ENCODE data around the gene NR2F2.

DNA sequence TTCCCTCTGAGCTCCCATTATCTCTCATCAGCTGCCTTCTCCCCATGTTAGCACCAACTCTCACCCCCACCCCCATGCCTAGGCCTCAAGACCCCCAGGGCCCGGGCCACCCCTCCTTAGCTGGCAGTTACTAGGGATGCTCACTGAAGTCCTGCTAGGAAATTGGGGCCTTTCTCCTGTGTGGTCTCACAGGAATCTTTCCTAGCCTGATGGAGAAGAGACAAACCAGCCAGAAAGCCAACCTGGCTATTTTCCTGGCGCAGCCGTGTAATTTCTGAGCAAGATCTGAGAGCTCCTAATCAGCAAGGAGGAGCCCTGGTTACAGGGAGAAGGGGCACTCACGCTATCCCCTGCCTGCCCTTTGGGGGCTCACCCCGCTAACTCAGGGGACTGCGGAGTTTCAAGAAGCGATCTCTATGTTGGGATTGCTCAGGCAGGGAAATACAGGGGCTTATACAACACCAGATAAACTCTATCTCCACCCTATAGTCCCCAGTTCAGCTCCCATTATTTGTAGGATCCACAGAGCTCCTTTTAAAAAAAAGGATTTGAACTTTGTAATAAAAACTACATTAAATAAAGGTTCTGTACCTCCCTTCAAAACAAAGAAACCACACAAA lies 25.2 kb downstream of the NR2F2 start:
- no peak for TF ChIP-seq CTCF (IDR thresholded peaks at IDR 0.05)
- TF ChIP-seq EZH2 (IDR thresholded peaks at IDR 0.05), result no peak
